Stimulated activated CD4-positive, alpha-beta T cell treated with anti-CD3 and anti-CD28 coated beads, Interleukin-1b, Interleukin-23, amount 100 ng/mL, for 24 hours (primary cell): ENCODE results near the gene MYD88.
"Not testable (repeated sequence)": the region's sequence is repeated elsewhere in the genome, so short reads cannot be mapped to it uniquely, and the experiment has no call there.

ENCODE experiments used
- DNase-seq, 4 experiments: peaks; one replicate each; pipeline ENCODE4 v3.0.0-alpha.2; 2020; ENCODE audit warnings: low read depth in 4 of 4, low spot score in 1 of 4

Gene MYD88

DNA sequence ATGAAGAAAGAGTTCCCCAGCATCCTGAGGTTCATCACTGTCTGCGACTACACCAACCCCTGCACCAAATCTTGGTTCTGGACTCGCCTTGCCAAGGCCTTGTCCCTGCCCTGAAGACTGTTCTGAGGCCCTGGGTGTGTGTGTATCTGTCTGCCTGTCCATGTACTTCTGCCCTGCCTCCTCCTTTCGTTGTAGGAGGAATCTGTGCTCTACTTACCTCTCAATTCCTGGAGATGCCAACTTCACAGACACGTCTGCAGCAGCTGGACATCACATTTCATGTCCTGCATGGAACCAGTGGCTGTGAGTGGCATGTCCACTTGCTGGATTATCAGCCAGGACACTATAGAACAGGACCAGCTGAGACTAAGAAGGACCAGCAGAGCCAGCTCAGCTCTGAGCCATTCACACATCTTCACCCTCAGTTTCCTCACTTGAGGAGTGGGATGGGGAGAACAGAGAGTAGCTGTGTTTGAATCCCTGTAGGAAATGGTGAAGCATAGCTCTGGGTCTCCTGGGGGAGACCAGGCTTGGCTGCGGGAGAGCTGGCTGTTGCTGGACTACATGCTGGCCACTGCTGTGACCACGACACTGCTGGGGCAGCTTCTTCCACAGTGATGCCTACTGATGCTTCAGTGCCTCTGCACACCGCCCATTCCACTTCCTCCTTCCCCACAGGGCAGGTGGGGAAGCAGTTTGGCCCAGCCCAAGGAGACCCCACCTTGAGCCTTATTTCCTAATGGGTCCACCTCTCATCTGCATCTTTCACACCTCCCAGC is 2.9 kb downstream of the MYD88 start:
- DNase-seq = no peak

DNA sequence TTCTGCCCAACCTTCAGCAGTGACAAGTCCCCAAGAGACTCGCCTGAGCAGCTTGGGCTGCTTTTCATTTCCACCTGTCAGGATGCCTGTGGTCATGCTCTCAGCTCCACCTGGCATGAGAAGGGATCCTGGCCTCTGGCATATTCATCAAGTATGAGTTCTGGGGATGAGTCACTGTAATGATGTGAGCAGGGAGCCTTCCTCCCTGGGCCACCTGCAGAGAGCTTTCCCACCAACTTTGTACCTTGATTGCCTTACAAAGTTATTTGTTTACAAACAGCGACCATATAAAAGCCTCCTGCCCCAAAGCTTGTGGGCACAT is 3.5 kb downstream of the MYD88 start:
- no peak for DNase-seq

DNA sequence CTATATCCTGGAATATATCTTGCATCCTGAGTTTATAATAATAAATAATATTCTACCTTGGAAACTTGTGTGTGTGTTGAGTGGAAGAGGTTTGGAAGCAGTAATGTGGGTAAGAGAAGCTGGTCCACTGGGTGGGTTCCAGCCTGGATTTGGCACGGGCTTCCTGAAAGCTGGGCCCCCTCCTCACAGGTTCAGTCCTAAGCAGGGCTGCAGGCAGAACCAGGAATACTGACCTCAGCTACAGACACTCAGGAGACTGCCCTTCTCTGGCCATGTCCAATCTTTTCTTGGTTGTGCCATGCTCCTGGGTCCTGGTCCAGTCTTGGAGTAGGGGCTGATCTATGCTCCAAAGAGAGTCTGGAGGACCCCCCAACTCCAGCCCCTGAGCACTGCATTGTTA is 4.5 kb downstream of the MYD88 start:
- no peak for DNase-seq

DNA sequence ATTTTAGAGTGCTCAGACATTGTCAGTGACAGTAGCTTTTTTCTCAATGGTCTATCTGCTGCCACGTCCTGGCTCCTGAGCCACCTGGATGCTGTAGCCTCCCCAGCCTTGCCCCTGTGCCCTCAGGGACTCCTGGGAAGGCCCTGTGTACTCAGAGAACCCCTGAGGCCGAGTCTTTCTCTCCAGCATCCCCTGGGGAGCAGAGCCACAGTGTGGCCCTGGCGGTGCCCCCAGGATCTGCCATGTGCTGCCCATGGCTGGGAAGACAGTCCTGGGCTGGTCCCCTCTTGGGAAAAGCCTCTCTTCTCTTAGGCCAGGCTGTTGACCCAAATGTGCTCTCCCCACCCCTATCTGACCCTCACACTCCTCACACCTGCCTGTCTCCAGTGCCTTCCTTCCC is 5.0 kb downstream of the MYD88 start:
- DNase-seq = no peak

DNA sequence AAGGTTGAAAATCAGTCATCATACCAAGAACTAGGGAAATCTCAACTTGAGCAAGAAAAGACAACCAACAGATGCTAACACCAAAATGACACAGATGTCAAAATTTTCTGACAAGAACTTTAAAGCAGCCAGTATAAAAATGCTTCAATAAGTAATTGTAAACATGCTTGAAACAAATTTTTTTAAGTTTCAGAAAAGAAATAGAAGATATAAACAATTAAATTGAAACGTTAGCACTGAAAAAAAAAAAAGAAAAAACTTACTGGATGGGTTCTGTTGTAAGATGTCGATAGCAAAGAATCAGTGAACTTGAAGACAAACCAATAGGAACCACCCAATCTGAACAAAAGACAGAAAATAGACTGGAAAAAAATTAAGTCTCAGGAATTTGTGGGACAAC is 8.0 kb downstream of the MYD88 start:
- no peak for DNase-seq

DNA sequence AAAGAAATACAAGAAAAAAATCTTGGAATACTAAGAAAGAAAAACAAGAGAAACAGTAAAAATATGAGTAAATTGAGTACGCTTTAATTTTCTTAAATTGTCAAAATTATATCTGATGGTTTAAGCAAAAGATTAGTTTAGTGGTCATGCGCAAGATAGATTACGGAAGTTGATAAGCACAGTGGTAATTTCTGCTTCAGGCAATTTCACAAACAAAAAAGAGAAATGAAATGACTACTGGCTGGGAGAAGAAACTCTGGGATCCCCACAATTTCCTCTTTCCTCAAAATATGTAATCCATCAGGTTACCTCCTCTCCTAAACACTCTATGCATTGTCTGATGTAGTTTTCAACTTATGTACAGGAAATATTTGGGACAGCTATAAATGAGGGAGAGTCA is 9.0 kb downstream of the MYD88 start:
- no peak for DNase-seq

DNA sequence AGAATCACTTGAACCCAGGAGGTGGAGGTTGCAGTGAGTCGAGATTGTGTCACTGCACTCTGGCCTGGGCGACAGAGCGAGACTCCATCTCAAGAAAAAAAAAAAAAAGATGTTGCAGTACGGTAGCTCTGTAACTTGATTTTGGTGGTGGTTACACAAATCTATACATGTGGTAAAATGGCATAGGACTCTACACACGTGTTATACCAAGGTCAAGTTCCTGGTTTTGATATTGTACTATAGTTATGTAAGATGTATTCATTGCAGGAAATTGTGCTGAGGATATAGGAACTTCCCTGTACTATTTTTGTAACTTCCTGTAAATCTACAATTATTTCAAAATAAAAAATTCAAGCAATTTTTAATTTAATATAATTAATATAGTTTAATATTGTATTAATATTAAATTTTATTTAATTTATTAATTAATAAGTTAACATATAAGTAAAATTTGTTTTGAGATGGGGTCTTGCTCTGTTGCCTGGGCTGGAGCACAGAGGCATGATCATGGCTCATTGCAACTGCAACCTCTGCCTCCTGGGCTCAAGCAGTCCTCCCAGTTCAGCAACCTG is 9.9 kb downstream of the MYD88 start:
- DNase-seq = no peak

DNA sequence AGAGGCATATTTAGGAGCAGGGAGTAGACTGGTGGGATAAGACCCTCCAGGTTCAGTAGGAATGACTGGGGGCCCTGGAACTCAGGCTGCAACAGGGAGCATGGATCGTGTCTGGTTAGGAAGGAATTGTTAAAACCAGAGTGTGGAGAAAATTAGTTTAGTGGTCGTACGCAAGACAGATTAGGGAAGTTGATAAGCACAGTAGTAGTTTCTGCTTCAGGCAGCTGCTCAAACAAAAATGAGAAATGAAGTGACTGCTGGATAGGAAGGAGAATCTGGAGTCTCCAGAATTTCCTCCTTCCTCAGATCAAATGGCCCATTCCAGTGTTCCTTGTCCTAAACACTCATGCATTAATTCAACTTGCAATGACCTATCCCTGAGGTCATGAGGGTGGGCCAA is 11.2 kb downstream of the MYD88 start:
- DNase-seq = no peak

DNA sequence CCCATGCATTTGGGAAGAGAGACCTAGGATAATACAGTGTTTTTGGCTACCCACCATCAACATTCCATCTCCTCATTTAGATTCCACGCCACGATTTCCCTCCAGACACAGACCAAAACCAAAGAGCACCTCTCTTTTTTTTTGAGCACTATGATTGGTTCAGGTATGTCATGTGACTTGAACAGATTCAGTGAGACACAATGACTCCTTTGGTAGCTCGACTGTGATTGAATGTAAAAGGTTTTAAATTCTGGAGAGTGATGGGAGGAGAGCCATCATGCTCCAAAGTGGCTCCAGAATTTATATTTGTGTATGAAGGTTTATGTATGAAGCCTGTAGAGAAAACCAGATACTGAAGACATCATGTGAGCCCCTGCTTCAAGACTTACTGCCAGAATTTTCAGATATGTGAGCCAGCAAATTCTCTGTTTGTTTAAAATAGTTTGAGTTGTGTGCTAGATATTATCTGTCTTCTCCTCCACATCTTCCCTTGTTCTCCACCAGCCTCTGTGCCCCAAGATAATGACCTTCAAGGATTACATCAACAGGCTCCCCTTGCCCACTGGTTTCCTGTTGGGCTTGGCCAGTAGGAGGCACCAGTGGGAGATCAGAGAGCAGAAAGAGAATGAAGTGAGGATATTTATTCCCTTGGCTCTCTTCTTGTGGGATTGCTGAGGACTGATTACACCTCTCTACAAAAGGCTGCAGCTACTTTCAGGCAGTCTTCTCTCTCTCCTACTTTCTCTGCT is 12.5 kb downstream of the MYD88 start:
- DNase-seq = no peak

DNA sequence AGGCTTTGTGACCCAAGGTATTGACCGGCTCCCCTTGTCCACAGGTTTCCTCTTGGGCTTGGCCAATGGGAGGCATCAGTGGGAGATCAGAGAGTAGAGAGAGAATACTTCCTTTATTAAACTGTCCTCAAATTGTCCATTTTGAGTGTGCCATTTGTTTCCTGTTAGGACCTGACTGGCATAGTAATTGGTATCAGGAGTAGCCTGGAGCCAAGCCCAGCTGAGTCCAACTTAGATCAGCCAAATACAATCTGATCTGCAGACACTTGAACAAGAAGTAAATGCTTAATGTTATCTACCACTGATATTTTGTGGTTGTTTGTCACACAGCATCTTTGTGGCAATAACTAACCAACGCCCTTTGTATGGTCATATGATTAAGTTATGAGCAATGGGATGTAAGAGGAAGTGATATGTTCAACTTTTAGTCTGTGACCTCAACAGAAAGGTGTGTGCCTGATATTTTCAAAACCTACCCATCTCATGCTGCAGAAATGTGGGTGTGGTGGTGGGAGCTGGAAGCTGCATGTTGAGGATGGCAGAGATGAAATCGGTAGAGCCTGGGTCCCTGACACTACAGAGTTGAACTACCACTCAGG is 13.3 kb downstream of the MYD88 start:
- DNase-seq = no peak

DNA sequence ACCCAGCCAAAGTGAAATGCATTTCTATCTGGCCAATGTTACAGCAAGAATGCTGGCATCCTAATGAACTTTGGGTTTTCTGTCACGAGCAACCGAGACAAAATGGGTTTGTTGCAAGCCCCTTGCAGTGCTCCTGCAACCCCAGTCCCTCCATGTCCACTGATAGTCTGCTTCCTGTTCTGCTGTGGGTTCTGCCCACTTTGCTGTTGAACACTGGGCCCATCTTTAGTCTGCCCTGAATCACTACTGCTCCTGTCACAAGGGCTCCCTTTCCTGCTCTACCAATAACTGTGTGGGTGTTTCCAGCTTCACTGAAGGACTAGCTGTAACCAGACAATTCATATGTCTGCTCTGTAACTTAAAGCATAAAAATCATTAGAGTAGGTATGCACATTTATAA is 14.1 kb downstream of the MYD88 start:
- no peak for DNase-seq

DNA sequence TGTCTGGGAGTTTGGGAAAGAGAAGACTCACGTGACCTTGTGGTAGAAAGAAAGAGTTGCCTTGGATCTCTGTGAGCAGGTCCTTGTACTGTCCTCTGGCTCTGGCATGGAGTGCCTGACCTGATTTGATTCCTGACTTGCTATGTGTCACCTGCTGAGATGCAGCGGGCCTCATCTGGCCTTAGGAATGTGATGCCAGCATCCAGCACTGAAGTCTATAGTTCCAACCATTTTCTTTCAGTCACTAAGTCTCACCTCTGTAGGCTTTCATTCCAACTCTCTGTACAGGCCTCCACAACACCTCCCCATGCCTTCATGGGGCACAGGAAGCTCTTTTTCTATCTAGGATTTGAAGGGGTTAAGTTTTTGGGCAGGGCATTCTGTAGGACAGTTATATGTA is 14.8 kb downstream of the MYD88 start:
- no peak for DNase-seq

DNA sequence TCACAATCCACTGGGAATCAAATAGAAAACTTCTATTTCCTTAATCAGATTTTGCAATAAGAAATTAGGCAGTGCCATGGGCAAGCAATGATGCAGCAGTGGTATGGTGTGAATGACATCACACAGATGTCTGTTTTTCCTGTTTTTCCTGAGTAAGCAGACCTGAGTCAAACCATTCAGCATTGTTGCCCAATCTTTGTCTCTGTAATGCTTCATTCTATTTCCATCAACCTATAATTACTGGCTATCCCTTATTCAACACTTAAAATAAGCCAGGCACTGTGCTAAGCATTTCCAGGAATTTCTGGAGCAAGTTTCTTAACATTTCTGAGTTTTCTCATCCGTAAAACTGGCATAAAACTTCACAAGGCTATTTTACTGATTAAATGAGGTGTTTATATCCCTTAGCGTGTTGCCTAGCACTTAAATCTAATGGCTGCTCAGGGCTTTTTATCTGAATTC is 15.6 kb downstream of the MYD88 start:
- no peak for DNase-seq

DNA sequence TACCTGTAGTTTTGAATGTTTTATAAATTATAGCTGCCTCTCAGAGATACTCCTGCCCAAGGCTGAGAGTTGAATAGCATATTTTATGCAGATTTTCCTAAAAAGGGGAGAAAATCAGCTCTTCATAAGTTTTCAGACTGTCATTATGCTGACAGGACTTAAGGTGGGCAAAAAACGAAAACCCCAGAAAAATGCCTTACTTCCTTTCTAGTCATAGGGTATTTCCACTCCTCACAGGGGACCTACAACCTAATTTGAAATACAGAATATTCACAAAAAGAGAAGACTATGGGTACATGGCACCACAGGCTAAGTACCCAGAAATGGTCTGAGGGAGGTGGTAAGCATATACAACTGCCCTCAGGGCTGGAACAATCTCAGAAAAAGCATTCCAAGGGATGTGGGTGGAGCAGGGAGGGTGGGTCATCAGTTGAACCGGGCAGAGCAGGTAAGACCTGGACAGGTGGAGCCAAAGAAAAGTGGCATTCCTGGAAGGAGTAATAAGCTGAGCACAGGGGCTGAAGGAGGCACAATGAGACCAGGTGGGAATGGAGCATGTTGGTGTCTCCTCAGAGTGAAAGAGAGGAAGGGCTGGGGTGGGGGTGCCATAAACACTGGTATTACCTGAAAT is 16.3 kb downstream of the MYD88 start:
- no peak for DNase-seq

DNA sequence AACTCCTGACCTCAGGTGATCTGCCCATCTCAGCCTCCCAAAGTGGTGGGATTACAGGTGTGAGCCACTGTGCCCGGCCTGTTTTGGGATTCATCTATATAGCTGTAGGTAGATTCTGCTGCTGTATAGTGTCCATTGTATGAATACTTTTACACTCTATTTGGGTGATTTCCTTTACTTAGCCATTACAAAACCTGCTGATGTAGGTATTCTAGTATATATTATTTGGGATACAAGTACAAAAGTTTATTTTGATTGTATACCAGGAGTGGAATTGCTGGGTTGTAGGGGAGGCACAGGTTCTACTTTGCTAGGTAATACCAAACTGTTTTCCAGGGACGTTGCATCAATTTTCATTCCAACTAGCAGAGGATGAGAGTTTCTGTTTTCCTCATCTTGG is 17.4 kb downstream of the MYD88 start:
- no peak for DNase-seq

DNA sequence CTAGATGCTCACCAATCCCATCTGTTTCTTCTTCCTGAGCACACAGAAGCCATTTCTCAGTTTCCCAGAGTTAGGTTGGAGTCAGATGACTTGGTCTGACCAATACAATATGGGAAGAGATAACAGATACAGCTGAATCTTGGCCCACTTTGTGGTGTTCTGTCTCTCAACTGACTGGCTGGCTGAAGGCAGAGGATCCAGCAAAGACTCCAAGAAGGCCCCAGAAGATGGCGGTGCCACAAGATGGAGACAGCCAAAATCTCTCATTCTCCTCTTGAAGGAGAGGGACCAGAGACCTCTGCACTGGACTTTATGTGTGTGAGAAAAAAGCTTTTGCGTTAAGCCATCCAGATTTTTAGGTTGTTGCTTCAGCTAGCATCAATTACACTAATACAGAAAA is 18.7 kb downstream of the MYD88 start:
- no peak for DNase-seq

DNA sequence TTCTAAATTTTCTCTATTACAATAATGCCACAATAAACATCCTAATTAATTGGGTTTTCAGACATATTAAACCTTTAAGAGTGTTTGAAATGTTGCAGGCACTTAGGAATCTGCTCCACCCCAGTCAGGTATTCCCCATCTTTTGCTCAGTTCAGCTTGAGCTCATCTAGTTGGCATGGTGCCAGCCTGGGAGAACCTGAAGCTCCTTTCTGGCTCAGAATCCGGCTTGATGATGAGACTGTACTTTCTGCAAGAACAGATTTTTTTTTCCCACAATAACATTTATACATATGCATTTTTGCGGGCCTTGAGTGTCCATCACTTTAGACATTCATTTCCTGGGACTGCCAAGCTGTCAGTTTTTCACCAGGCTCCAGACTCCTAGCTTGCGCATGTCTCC is 19.1 kb downstream of the MYD88 start:
- no peak for DNase-seq

DNA sequence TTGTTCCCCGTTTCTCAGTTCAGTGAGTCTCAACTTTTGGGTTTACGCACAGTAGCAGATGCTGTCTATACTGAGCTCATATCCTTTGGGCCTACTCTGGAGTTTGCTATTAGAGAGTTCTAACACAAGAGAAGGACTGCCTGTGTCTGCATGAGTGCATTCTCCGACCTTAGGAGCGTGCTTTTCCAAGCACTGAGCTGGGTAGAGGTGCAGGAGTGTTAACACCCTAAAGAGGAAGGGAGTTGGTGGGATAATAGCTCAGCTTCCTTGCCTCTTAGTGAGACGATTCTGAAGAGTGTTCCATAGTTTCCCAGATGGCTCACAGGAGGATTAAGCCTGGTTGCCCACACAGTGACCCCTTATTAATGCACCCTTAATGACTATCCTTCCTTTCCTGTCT is 20.0 kb downstream of the MYD88 start:
- DNase-seq = no peak

DNA sequence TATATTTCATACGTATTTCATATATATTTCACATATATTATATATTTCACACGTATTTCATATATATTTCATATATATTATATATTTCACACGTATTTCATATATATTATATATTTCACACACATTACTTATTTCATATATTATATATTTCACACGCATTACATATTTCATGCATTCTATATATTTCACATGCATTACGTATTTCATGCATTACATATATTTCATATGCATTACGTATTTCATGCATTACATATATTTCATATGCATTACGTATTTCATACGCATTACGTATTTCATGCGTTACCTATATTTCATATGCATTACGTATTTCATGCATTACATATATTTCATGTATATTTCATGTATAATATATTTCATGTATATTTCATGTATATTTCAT is 22.2 kb downstream of the MYD88 start:
- not testable (repeated sequence) for DNase-seq

DNA sequence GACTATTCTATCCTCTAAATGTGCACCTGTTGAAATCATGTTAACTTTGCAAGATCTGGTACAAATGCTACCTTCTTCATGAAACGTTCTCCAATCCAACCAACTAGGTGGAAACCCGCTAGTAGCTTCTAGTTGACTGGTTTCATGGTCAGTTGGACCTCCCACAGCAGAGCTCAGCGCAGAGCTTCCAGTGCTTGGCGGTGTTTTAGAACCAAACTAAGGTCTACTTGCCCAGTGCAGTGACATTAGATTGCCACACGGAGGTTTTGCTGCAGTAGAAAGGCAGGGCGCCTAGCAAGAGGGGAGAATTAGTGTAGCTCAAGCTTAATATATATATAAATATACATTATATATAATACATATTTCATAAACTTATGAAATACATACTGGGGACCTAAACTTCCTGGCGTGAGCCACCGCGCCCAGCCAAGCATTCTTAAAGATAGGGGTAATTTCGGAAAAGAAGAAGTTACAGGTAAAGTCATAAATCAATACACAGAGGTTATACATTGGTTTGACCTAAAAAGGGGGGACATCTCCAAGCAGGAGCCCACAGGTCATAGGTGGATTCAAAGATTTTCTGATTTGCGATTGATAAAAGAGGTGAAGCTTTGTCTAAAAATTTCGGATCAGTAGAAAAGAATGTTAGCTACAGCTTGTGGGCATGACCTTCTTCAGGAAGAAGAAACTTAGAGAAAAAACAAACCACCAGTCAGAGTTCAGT is 24.8 kb downstream of the MYD88 start:
- DNase-seq = no peak
